Endothelial cell of umbilical vein (primary cell): Measurements from ENCODE around the gene HTN1. TPM values are rescaled to one million over a fixed set of nuclear protein-coding genes. Genes with fewer than 3 reads are reported as not detected.
"Not testable (repeated sequence)": the region's sequence is repeated elsewhere in the genome, so short reads cannot be mapped to it uniquely, and the experiment has no call there.

Experiments used
- BruUV-seq: library from RNA; stranded (reverse); fragments of 400-500 nt; replicated peaks from 2 replicates; lab custom pipeline; 2021; lab: Mats Ljungman, UMichigan
- CTCF ChIA-PET: fragments of 300-600, 350-600 bp; sonication (Branson Sonifier 250); formaldehyde crosslinking; loops from one replicate; lab custom pipeline; 2021; ENCODE audit warnings: antibody characterized with exemption, inconsistent platforms; lab: Charles Lee
- POLR2A ChIA-PET: fragments of 300-600, 350-600 bp; sonication (Branson Sonifier 250); formaldehyde crosslinking; loops from one replicate; lab custom pipeline; 2021; ENCODE audit warnings: antibody characterized with exemption, inconsistent platforms; lab: Charles Lee
- DNase-seq: peaks from one replicate; pipeline ENCODE4 v3.0.0-alpha.2; 2011; ENCODE audit warnings: low read depth, low spot score
- FAIRE-seq: peaks from 2 replicates; lab custom pipeline; 2011; peaks lifted over from hg19 to GRCh38; lab: Jason Lieb, UNC
- H2AFZ ChIP-seq: 2 replicates; pipeline ENCODE4 v1.6.0; 2012; ENCODE audit warnings: low read depth, low read length, control low read depth, inconsistent platforms
- H3K27ac ChIP-seq: 2 replicates; pipeline ENCODE4 v1.5.1; 2011; ENCODE audit warnings: low read depth, mild to moderate bottlenecking, control low read depth, low read length, moderate library complexity; ENCODE audit not compliant: insufficient read depth
- H3K27me3 ChIP-seq, 2 experiments: 2 replicates each; pipeline versions ENCODE4 v1.6.0 to v1.6.1; 2011; ENCODE audit warnings: low read length in 2 of 2, mixed read lengths in 1 of 2; ENCODE audit not compliant: control insufficient read depth in 2 of 2, insufficient read depth in 2 of 2
- H3K36me3 ChIP-seq, 2 experiments: 2 replicates in 1 of 2; 3 replicates in 1 of 2; pipeline ENCODE4 v1.5.1; 2011; ENCODE audit warnings: low read length in 2 of 2, mild to moderate bottlenecking in 1 of 2, moderate library complexity in 1 of 2; ENCODE audit not compliant: control insufficient read depth in 2 of 2, insufficient read depth in 2 of 2; ENCODE audit errors: extremely low read depth in 1 of 2
- H3K4me1 ChIP-seq: 3 replicates; pipeline ENCODE4 v1.5.1; 2011; ENCODE audit warnings: mild to moderate bottlenecking, low read length; ENCODE audit not compliant: control insufficient read depth, insufficient read depth; ENCODE audit errors: extremely low read depth
- H3K4me2 ChIP-seq: 2 replicates; pipeline ENCODE4 v1.6.1; 2011; ENCODE audit warnings: low read length, control low read depth, mixed read lengths; ENCODE audit not compliant: insufficient read depth
- H3K4me3 ChIP-seq, 3 experiments: fragments of 200-600 bp in 1 of 3; sonication (generic), shearing (Covaris generic) in 1 of 3; replicated peaks in 1 of 3; 2 replicates each; pipeline ENCODE4 v1.5.1; 2011 to 2016; ENCODE audit warnings: control low read depth in 3 of 3, low read length in 3 of 3, mild to moderate bottlenecking in 2 of 3, inconsistent platforms in 1 of 3, low read depth in 1 of 3, moderate library complexity in 1 of 3; ENCODE audit not compliant: insufficient read depth in 1 of 3
- H3K79me2 ChIP-seq: 2 replicates; pipeline ENCODE4 v1.6.0; 2012; ENCODE audit warnings: low read length, inconsistent platforms; ENCODE audit not compliant: control insufficient read depth, insufficient read depth
- H3K9ac ChIP-seq: replicated peaks from 2 replicates; pipeline ENCODE3; 2011; ENCODE audit warnings: low read length, control low read depth; ENCODE audit not compliant: insufficient read depth; ENCODE audit errors: extremely low read depth
- H3K9me1 ChIP-seq: replicated peaks from 3 replicates; pipeline ENCODE4 v1.6.0; 2011; ENCODE audit warnings: mild to moderate bottlenecking, low read length; ENCODE audit not compliant: control insufficient read depth, insufficient read depth; ENCODE audit errors: extremely low read depth
- H3K9me3 ChIP-seq: replicated peaks from 2 replicates; pipeline ENCODE4 v1.5.1; 2012; ENCODE audit warnings: low read length, inconsistent platforms; ENCODE audit not compliant: control insufficient read depth, insufficient read depth
- H4K20me1 ChIP-seq: replicated peaks from 2 replicates; pipeline ENCODE3; 2011; ENCODE audit warnings: mild to moderate bottlenecking, low read length; ENCODE audit not compliant: control insufficient read depth, insufficient read depth; ENCODE audit errors: extremely low read depth
- CTCF ChIP-seq, 2 donors: IDR thresholded peaks; 1 replicate in 1 of 2; 2 replicates in 1 of 2; pipeline ENCODE4 v1.5.1; 2011; ENCODE audit warnings: low read length in 2 of 2, mild to moderate bottlenecking in 2 of 2, moderate library complexity in 2 of 2, control low read depth in 1 of 2, inconsistent platforms in 1 of 2, low read depth in 1 of 2; ENCODE audit not compliant: insufficient read depth in 1 of 2; ENCODE audit errors: extremely low read depth in 1 of 2
- EZH2 ChIP-seq: IDR thresholded peaks from 2 replicates; pipeline ENCODE4 v1.6.1; 2012; ENCODE audit warnings: borderline replicate concordance, low read depth, mild to moderate bottlenecking, moderate library complexity, low read length, inconsistent platforms; ENCODE audit not compliant: severe bottlenecking
- FOS ChIP-seq: IDR thresholded peaks from 2 replicates; pipeline ENCODE4 v1.6.1; 2011; ENCODE audit warnings: mild to moderate bottlenecking, low read length, moderate library complexity, borderline replicate concordance; ENCODE audit not compliant: insufficient read depth
- GATA2 ChIP-seq: IDR thresholded peaks from 2 replicates; pipeline ENCODE4 v1.7.0; 2011; ENCODE audit warnings: low read depth, mild to moderate bottlenecking, moderate library complexity, mixed read lengths, low read length; ENCODE audit not compliant: insufficient read length, insufficient read depth
- JUN ChIP-seq: IDR thresholded peaks from 2 replicates; pipeline ENCODE4 v1.6.1; 2011; ENCODE audit warnings: borderline replicate concordance, low read depth; ENCODE audit not compliant: insufficient read length, insufficient read depth
- MAX ChIP-seq: IDR thresholded peaks from 2 replicates; pipeline ENCODE4 v1.6.1; 2011; ENCODE audit not compliant: insufficient read depth, insufficient read length
- MYC ChIP-seq: IDR thresholded peaks from one replicate; pipeline ENCODE4 v1.6.1; 2011; ENCODE audit warnings: mild to moderate bottlenecking, low read depth, low read length
- POLR2A ChIP-seq: IDR thresholded peaks from 2 replicates; pipeline ENCODE4 v1.6.1; 2012; ENCODE audit warnings: low read depth, mild to moderate bottlenecking, control low read depth, low read length
- POLR2AphosphoS5 ChIP-seq: IDR thresholded peaks from 2 replicates; pipeline ENCODE4 v1.6.1; 2012; ENCODE audit warnings: low read depth, mild to moderate bottlenecking, control low read depth, low read length, moderate library complexity; ENCODE audit not compliant: insufficient read depth
- dilution Hi-C: fragments of 300-500 bp; cut with MboI; formaldehyde crosslinking; loops from one replicate; pipeline ENCODE4 v1.15.0; 2019; ENCODE audit warnings: low sequenced_read_pairs; ENCODE audit not compliant: extremely low pct_ligation_motif_present
- intact Hi-C: fragments of 100-400 bp; cut with micrococcal nuclease; formaldehyde crosslinking; loops from one replicate; pipeline ENCODE4 v1.10.0; 2022
- polyA plus RNA-seq, 4 experiments: library from polyadenylated mRNA; depleted of rRNA in 3 of 4; stranded (reverse) in 3 of 4; unstranded in 1 of 4; fragments of >200 nt; gene quantifications; 2 replicates each; pipeline versions ENCODE4 v1.2.1 to v1.2.3, GENCODE V29; 2011 to 2012; ENCODE audit warnings: missing spikeins in 1 of 4
- total RNA-seq: library from RNA; stranded (reverse); gene quantifications from 2 replicates; pipeline ENCODE4 v1.2.3, GENCODE V29; 2021

Gene HTN1
- total and polyA plus RNA-seq, 2 donors (not counting 3 experiments of a cell fraction or from before 2014, with no cell fraction given) = not detected

- H3K36me3 ChIP-seq, H3K9me3 ChIP-seq, H3K79me2 ChIP-seq, H2AFZ ChIP-seq, POLR2A ChIA-PET, FAIRE-seq, H3K4me2 ChIP-seq, DNase-seq, BruUV-seq, H3K27ac ChIP-seq, H4K20me1 ChIP-seq, H3K27me3 ChIP-seq, H3K4me1 ChIP-seq, CTCF ChIA-PET, H3K4me3 ChIP-seq, dilution Hi-C loops, H3K9me1 ChIP-seq, H3K9ac ChIP-seq, intact Hi-C loops: not testable (repeated sequence)
Measured at GRCh38 chr4:70039928-70040327, 10.3 kb upstream of the HTN1 start.

- FAIRE-seq (no peak), DNase-seq (no peak)
- BruUV-seq = no TSS peak
- Histone ChIP-seq H3K36me3 (no peaks in the 10 kb centered on the region), H3K4me2 (no peak overlapping the region), H3K79me2 (no peaks in the 10 kb centered on the region), H3K9ac (no peak overlapping the region), H3K4me1 (no peaks in the 10 kb centered on the region), H3K9me3 (no peaks in the 10 kb centered on the region), H3K4me3 (no peak overlapping the region), H4K20me1 (no peaks in the 10 kb centered on the region), H2AFZ (no peak overlapping the region), H3K27ac (no peak overlapping the region), H3K27me3 (peaks cover 1 to 3% of the 10 kb centered on the region in 2 experiments), H3K9me1 (no peaks in the 10 kb centered on the region)
- intact Hi-C loops (no loop called here), dilution Hi-C loops (no loop called here)
- ChIA-PET CTCF (no interaction called here), POLR2A (no interaction called here)
- no peak for TF ChIP-seq FOS
- TF ChIP-seq GATA2 = no peak
- no peak for TF ChIP-seq EZH2
- TF ChIP-seq MYC = no peak
- TF ChIP-seq POLR2A = no peak
- TF ChIP-seq JUN = no peak
- no peak for TF ChIP-seq POLR2AphosphoS5
- TF ChIP-seq MAX = no peak
- TF ChIP-seq CTCF (IDR thresholded peaks at IDR 0.05; ENCODE audit: extremely low read depth in 1 of 2, insufficient read depth in 1 of 2, low read depth in 1 of 2, low read length in 2 of 2) = no peak
Measured at GRCh38 chr4:70041652-70042286, 8.5 kb upstream of the HTN1 start.

DNA sequence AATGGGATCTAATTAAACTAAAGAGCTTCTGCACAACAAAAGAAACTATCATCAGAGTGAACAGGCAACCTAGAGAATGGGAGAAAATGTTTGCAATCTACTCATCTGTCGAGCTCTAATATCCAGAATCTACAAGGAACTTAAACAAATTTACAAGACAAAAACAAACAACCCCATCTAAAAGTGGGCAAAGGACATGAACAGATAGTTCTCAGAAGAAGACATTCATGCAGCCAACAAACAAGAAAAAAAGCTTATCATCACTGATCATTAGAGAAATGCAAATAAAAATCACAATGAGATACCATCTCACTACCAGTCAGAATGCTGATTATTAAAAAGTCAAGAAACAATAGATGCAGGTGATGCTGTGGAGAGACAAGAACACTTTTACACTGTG, 6.3 kb downstream of the HTN1 start:
- H3K9me1 ChIP-seq, CTCF ChIA-PET, H3K4me3 ChIP-seq, H3K27me3 ChIP-seq, H3K4me1 ChIP-seq, H3K27ac ChIP-seq, H3K79me2 ChIP-seq, H2AFZ ChIP-seq, H3K9ac ChIP-seq, FAIRE-seq, DNase-seq, H3K9me3 ChIP-seq, H3K36me3 ChIP-seq, intact Hi-C loops, H4K20me1 ChIP-seq, dilution Hi-C loops, H3K4me2 ChIP-seq, BruUV-seq, POLR2A ChIA-PET: not testable (repeated sequence)
